Spinal cord (tissue), 10 donors: ENCODE measurements around the gene ELN. TPM values are rescaled to one million over a fixed set of nuclear protein-coding genes. Genes with fewer than 3 reads are reported as not detected.
"Not testable (repeated sequence)": the region's sequence is repeated elsewhere in the genome, so short reads cannot be mapped to it uniquely, and the experiment has no call there.

Experiments used
- DNase-seq, 6 donors: peaks; one replicate each; pipeline versions ENCODE4 v3.0.0 to v3.0.0-alpha.2; 2013 to 2015; ENCODE audit warnings: low spot score in 6 of 6, low read depth in 4 of 6
- H3K27ac ChIP-seq: one replicate; pipeline ENCODE4 v1.5.1; 2013; ENCODE audit warnings: low read depth, low read length, control low read depth
- H3K27me3 ChIP-seq: one replicate; pipeline ENCODE4 v1.6.1; 2013; ENCODE audit warnings: low read length; ENCODE audit not compliant: control insufficient read depth, insufficient read depth
- H3K36me3 ChIP-seq: one replicate; pipeline ENCODE4 v1.6.1; 2013; ENCODE audit warnings: low read length; ENCODE audit not compliant: control insufficient read depth, insufficient read depth
- H3K4me1 ChIP-seq: one replicate; pipeline ENCODE4 v1.6.1; 2013; ENCODE audit warnings: low read length; ENCODE audit not compliant: control insufficient read depth, insufficient read depth
- H3K4me3 ChIP-seq: one replicate; pipeline ENCODE4 v1.5.1; 2013; ENCODE audit warnings: low read depth, low read length, control low read depth
- H3K9me3 ChIP-seq: one replicate; pipeline ENCODE4 v1.6.1; 2013; ENCODE audit warnings: low read length; ENCODE audit not compliant: control insufficient read depth, insufficient read depth
- WGBS: methylation state at CpG from one replicate; pipeline ENCODE4 v1.1.5; 2013; ENCODE audit warnings: missing lambda C conversion rate; ENCODE audit not compliant: insufficient coverage; 5-methylcytosine and 5-hydroxymethylcytosine counted together
- polyA plus RNA-seq, 2 donors: library from polyadenylated mRNA; unstranded; fragments of 120-200 nt; gene quantifications; one replicate each; pipeline ENCODE4 v1.2.1, GENCODE V29; 2013; ENCODE audit not compliant: insufficient read length in 2 of 2
- total RNA-seq, 2 donors: library from RNA; depleted of rRNA in 1 of 2; stranded (reverse); fragments of 120-200 nt in 1 of 2; fragments of >200 nt in 1 of 2; gene quantifications; one replicate each; pipeline versions ENCODE4 v1.2.3 to v1.2.4, GENCODE V29; 2013 to 2014
- donor health status: healthy.

ELN gene
- total and polyA plus RNA-seq, 4 donors, result 114 to 287 (median 197) TPM

- no peak overlapping the region for H3K4me3 ChIP-seq
- H3K27ac ChIP-seq, result no peak overlapping the region
- no peaks in the 10 kb centered on the region for H3K27me3 ChIP-seq
- 74% methylated on average over 13 of the region's 14 CpGs for WGBS
- no peak for DNase-seq
- H3K9me3 ChIP-seq, result no peaks in the 10 kb centered on the region
- peaks cover 41% of the 10 kb centered on the region for H3K4me1 ChIP-seq
- H3K36me3 ChIP-seq, result peaks cover 6% of the 10 kb centered on the region
Observed at GRCh38 chr7:74009719-74010118, 18.3 kb upstream of the ELN start.

- WGBS, result 50% methylated on average over 16 of the region's 16 CpGs
- Histone ChIP-seq H3K4me3 (no peak overlapping the region), H3K36me3 (peaks cover 6% of the 10 kb centered on the region), H3K27me3 (no peaks in the 10 kb centered on the region), H3K27ac (no peak overlapping the region), H3K9me3 (no peaks in the 10 kb centered on the region), H3K4me1 (peaks cover 42% of the 10 kb centered on the region)
- no peak for DNase-seq
Observed at GRCh38 chr7:74010407-74010806, 17.6 kb upstream of the ELN start.

- H3K27me3 ChIP-seq, H3K4me3 ChIP-seq, H3K36me3 ChIP-seq, H3K9me3 ChIP-seq, H3K27ac ChIP-seq, DNase-seq: not testable (repeated sequence)
- peaks cover 36% of the 10 kb centered on the region for H3K4me1 ChIP-seq
- WGBS, result 100% methylated on average over 3 of the region's 4 CpGs
Observed at GRCh38 chr7:74011421-74011820, 16.6 kb upstream of the ELN start.

- H3K36me3 ChIP-seq, result peaks cover 6% of the 10 kb centered on the region
- H3K4me3 ChIP-seq, result no peak overlapping the region
- no peaks in the 10 kb centered on the region for H3K9me3 ChIP-seq
- DNase-seq, result no peak
- peaks cover 25% of the 10 kb centered on the region for H3K4me1 ChIP-seq
- no peak overlapping the region for H3K27ac ChIP-seq
- H3K27me3 ChIP-seq, result no peaks in the 10 kb centered on the region
- 62% methylated on average over 13 of the region's 13 CpGs for WGBS
Observed at GRCh38 chr7:74012842-74013249, 15.1 kb upstream of the ELN start.

- Histone ChIP-seq H3K27me3 (no peaks in the 10 kb centered on the region), H3K27ac (peak overlapping the region; percentile 33)
Observed at GRCh38 chr7:74013539-74014272, 14.3 kb upstream of the ELN start.

GRCh38 chr7:74014931-74015330 is 13.0 kb upstream of the ELN start:
- Histone ChIP-seq H3K9me3 (no peaks in the 10 kb centered on the region), H3K4me1 (peaks cover 28% of the 10 kb centered on the region), H3K27me3 (no peaks in the 10 kb centered on the region), H3K36me3 (peaks cover 6% of the 10 kb centered on the region), H3K27ac (no peak overlapping the region), H3K4me3 (no peak overlapping the region)
- 100% methylated on average over 2 of the region's 6 CpGs for WGBS
- DNase-seq, result no peak

More at GRCh38 chr7:74013539-74014272, 14.3 kb upstream of the ELN start:
- 67% methylated on average over 16 of the region's 16 CpGs for WGBS
- Histone ChIP-seq H3K9me3 (no peaks in the 10 kb centered on the region), H3K4me3 (no peak overlapping the region), H3K36me3 (peaks cover 6% of the 10 kb centered on the region), H3K4me1 (peaks cover 25% of the 10 kb centered on the region)
- DNase-seq, result peak in 2 of 6 donors; percentile 49 to 83

- 100% methylated on average over 2 of the region's 4 CpGs for WGBS
- Histone ChIP-seq H3K27me3 (no peaks in the 10 kb centered on the region), H3K4me1 (peaks cover 31% of the 10 kb centered on the region), H3K27ac (no peak overlapping the region), H3K36me3 (peaks cover 6% of the 10 kb centered on the region), H3K4me3 (no peak overlapping the region), H3K9me3 (no peaks in the 10 kb centered on the region)
- no peak for DNase-seq
Observed at GRCh38 chr7:74015670-74016069, 12.3 kb upstream of the ELN start.

GRCh38 chr7:74017125-74017524 is 10.8 kb upstream of the ELN start:
- H3K4me3 ChIP-seq, result no peak overlapping the region
- peaks cover 31% of the 10 kb centered on the region for H3K4me1 ChIP-seq
- no peak for DNase-seq
- 19% methylated on average over 5 of the region's 6 CpGs for WGBS
- no peaks in the 10 kb centered on the region for H3K9me3 ChIP-seq
- H3K36me3 ChIP-seq, result peaks cover 6% of the 10 kb centered on the region
- H3K27ac ChIP-seq, result no peak overlapping the region
- H3K27me3 ChIP-seq, result no peaks in the 10 kb centered on the region

- 69% methylated on average over 9 of the region's 10 CpGs for WGBS
- Histone ChIP-seq H3K9me3 (no peaks in the 10 kb centered on the region), H3K4me3 (no peak overlapping the region), H3K27me3 (no peaks in the 10 kb centered on the region), H3K4me1 (peaks cover 31% of the 10 kb centered on the region), H3K36me3 (no peaks in the 10 kb centered on the region), H3K27ac (no peak overlapping the region)
- DNase-seq, result no peak
Observed at GRCh38 chr7:74018246-74018895, 9.6 kb upstream of the ELN start.

- no peak overlapping the region for H3K4me3 ChIP-seq
- H3K27ac ChIP-seq, result no peak overlapping the region
- no peak for DNase-seq
- peaks cover 2% of the 10 kb centered on the region for H3K27me3 ChIP-seq
- no peaks in the 10 kb centered on the region for H3K36me3 ChIP-seq
- H3K4me1 ChIP-seq, result peaks cover 27% of the 10 kb centered on the region
- H3K9me3 ChIP-seq, result no peaks in the 10 kb centered on the region
- WGBS, result 86% methylated on average over 4 of the region's 5 CpGs
Observed at GRCh38 chr7:74019149-74019548, 8.8 kb upstream of the ELN start.
